ENCODE measurements around the gene SLC25A42. TPM values are rescaled to one million over a fixed set of nuclear protein-coding genes. Genes with fewer than 3 reads are reported as not detected.

The SLC25A42 gene
- total RNA-seq, 1 donor from 2014 or later: 1.3 TPM

DNA sequence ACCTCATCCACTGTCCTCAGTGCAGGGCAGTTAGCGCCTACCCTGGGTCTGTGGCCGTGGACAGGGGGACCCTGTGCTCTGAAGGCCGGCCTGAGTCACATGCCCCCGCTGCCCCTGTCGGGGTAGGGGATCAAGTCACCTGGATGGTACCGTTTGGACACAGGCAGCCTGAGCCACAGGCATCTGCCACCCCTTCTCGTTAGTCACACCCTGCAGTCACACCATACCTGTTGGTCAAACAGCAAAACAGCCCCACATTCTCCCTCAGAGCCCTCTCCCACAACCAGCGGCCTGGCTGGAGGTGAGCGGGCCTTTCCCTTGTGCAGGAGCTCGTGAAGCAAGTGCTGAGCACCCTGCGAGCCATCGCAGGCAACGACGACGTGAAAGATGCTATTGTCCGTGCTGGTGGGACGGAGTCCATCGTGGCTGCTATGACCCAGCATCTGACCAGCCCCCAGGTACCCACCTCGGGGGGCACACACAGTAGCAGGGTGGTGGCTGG lies 8.8 kb upstream of the SLC25A42 start:
- Histone ChIP-seq H3K27me3 (ENCODE audit: control insufficient read depth, insufficient read depth, low read length) (no peaks in the 10 kb centered on the region), H3K36me3 (ENCODE audit: control insufficient read depth, insufficient read depth, low read length) (peaks cover 40% of the 10 kb centered on the region), H3K4me3 (ENCODE audit: low read depth, low read length) (no peak overlapping the region)
- TF ChIP-seq, protein P1, sequence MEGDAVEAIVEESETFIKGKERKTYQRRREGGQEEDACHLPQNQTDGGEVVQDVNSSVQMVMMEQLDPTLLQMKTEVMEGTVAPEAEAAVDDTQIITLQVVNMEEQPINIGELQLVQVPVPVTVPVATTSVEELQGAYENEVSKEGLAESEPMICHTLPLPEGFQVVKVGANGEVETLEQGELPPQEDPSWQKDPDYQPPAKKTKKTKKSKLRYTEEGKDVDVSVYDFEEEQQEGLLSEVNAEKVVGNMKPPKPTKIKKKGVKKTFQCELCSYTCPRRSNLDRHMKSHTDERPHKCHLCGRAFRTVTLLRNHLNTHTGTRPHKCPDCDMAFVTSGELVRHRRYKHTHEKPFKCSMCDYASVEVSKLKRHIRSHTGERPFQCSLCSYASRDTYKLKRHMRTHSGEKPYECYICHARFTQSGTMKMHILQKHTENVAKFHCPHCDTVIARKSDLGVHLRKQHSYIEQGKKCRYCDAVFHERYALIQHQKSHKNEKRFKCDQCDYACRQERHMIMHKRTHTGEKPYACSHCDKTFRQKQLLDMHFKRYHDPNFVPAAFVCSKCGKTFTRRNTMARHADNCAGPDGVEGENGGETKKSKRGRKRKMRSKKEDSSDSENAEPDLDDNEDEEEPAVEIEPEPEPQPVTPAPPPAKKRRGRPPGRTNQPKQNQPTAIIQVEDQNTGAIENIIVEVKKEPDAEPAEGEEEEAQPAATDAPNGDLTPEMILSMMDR (IDR thresholded peaks at IDR 0.05; ENCODE audit: insufficient read depth, low read length, severe bottlenecking): no peak
- DNase-seq (ENCODE audit: low read depth) (no peak), FAIRE-seq (no peak)

DNA sequence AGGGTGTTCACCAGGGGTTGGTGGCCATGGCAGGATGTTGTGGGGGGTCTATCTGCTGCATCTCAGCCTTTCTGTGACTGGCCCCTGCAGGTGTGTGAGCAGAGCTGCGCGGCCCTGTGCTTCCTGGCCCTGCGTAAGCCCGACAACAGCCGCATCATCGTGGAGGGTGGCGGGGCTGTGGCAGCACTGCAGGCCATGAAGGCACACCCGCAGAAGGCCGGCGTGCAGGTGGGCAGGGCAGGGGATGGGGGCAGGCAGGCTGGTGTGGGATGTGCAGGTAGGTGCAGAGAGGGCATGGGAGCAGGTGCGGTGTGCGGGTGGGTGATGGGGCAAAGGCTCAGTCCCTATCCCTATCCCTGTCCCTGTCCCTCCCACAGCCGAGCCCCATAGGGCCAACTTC lies 8.1 kb upstream of the SLC25A42 start:
- TF ChIP-seq, protein P1 (IDR thresholded peaks at IDR 0.05; ENCODE audit: insufficient read depth, low read length, severe bottlenecking): no peak
- FAIRE-seq: no peak
- DNase-seq (ENCODE audit: low read depth): no peak
- Histone ChIP-seq H3K27me3 (ENCODE audit: control insufficient read depth, insufficient read depth, low read length) (no peaks in the 10 kb centered on the region), H3K36me3 (ENCODE audit: control insufficient read depth, insufficient read depth, low read length) (peaks cover 40% of the 10 kb centered on the region), H3K4me3 (ENCODE audit: low read depth, low read length) (no peak overlapping the region)

DNA sequence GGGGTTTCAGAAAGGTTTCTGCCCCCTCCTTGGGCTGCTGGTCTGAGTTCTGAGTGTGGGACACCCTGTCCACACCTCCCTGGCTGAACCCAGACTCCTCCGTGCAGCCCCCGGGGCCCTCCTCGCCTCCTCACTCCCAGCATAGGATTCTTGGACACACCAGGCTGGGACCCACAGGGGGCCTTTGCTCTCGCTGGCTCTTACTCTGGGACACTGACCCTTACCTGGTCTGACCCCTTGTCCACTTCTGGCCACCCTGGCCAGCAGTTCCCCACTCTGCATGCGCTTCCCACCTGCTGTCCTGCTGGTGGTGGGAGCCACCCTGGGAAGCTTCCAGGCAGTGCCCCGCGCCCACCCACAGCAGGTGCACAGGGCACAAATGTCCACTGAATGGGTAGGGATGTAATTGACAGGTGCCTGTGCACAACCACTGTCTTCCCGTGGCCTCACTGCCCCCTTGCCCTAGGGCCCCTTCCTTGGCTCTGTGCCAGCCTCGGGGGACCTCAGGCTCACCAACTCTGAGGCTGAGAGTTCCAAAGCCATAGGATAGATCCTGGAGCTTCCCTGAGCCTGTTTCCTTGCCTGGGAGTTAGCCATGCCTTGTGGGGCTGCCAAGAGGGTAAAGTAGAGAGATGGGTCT lies 7.0 kb upstream of the SLC25A42 start:
- no peak overlapping the region for H3K4me3 ChIP-seq (ENCODE audit: low read depth, low read length)
- TF ChIP-seq, protein P1 (IDR thresholded peaks at IDR 0.05; ENCODE audit: insufficient read depth, low read length, severe bottlenecking): no peak
- DNase-seq (ENCODE audit: low read depth) (no peak), FAIRE-seq (no peak)
- no peaks in the 10 kb centered on the region for H3K27me3 ChIP-seq (ENCODE audit: control insufficient read depth, insufficient read depth, low read length)
- peaks cover 38% of the 10 kb centered on the region for H3K36me3 ChIP-seq (ENCODE audit: control insufficient read depth, insufficient read depth, low read length)

DNA sequence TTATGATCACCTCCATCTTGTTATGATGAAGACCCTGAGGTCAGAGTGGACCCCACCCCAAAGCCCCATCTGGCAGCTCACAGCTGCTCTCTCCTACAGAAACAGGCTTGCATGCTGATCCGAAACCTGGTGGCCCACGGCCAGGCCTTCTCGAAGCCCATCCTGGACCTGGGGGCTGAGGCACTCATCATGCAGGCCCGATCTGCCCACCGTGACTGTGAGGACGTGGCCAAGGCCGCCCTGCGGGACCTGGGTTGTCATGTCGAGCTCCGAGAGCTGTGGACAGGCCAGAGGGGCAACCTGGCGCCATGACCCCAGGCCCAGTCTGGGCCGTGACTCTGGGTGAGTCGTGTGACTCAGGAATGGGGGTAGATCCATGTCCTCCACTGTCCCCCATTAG lies 6.5 kb upstream of the SLC25A42 start:
- Histone ChIP-seq H3K4me3 (ENCODE audit: low read depth, low read length) (no peak overlapping the region), H3K36me3 (ENCODE audit: control insufficient read depth, insufficient read depth, low read length) (peaks cover 32% of the 10 kb centered on the region), H3K27me3 (ENCODE audit: control insufficient read depth, insufficient read depth, low read length) (no peaks in the 10 kb centered on the region)
- FAIRE-seq (no peak), DNase-seq (ENCODE audit: low read depth) (no peak)
- TF ChIP-seq, protein P1 (IDR thresholded peaks at IDR 0.05; ENCODE audit: insufficient read depth, low read length, severe bottlenecking): no peak

DNA sequence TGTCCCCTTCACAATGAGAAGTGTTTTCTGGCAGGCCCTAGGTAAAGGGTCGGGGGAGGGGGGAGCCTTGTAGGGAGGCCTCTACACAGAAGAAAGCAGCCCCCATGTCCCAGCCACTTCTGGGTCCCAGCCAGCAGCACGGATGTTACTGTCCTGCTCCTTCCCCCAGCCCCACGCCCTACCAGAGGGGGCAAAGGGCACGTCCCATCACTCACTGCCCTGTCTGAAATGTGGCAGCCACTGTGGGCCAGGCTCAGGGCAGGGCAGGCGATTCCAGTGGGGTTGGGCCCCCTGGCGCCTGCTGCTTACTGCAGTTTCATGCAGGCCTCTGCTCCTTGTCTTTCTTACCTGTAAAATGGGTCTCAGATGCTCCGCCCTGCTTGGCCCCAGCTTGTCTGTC lies 6.1 kb upstream of the SLC25A42 start:
- TF ChIP-seq, protein P1 (IDR thresholded peaks at IDR 0.05; ENCODE audit: insufficient read depth, low read length, severe bottlenecking): no peak
- Histone ChIP-seq H3K36me3 (ENCODE audit: control insufficient read depth, insufficient read depth, low read length) (peaks cover 30% of the 10 kb centered on the region), H3K27me3 (ENCODE audit: control insufficient read depth, insufficient read depth, low read length) (no peaks in the 10 kb centered on the region), H3K4me3 (ENCODE audit: low read depth, low read length) (no peak overlapping the region)
- DNase-seq (ENCODE audit: low read depth) (no peak), FAIRE-seq (no peak)

All from bronchial epithelial cell (primary cell).